SK-N-SH treated with all-trans-retinoic acid at 6 μM for 48 hours (cell line): Measurements from ENCODE around the gene PGAP2.

Source experiments
- ATAC-seq: fragments of 200-7000 bp; cut with Tn5 transposase; 3 replicates; pipeline ENCODE4 v1.9.1; 2020; ENCODE audit warnings: mild to moderate bottlenecking, moderate library complexity
- ARNTL ChIP-seq: fragments of 450-650 bp; formaldehyde crosslinking; IDR thresholded peaks from 2 replicates; pipeline ENCODE4 v1.5.0; 2020; ENCODE audit warnings: low read depth, mild to moderate bottlenecking, moderate library complexity, borderline replicate concordance
- BACH2 ChIP-seq: fragments of 250-450 bp; sonication (Bioruptor Pico); IDR thresholded peaks from 2 replicates; pipeline ENCODE4 v1.9.0; 2021; ENCODE audit warnings: mild to moderate bottlenecking, borderline replicate concordance
- CREB5 ChIP-seq: fragments of 250-450 bp; sonication (Bioruptor Pico); IDR thresholded peaks from 2 replicates; pipeline ENCODE4 v1.5.1; 2020; ENCODE audit warnings: low read depth, mild to moderate bottlenecking, moderate library complexity
- CSDC2 ChIP-seq: fragments of 250-450 bp; sonication (Bioruptor Pico); IDR thresholded peaks from 2 replicates; pipeline ENCODE4 v1.5.0; 2020; ENCODE audit warnings: mild to moderate bottlenecking, moderate library complexity
- CSRNP3 ChIP-seq: fragments of 250-450 bp; sonication (Bioruptor Pico); IDR thresholded peaks from 2 replicates; pipeline ENCODE4 v1.5.1; 2021; ENCODE audit warnings: mild to moderate bottlenecking, moderate library complexity
- ESRRG ChIP-seq: fragments of 250-450 bp; sonication (Bioruptor Pico); IDR thresholded peaks from 2 replicates; pipeline ENCODE4 v1.6.1; 2021; ENCODE audit warnings: mild to moderate bottlenecking
- GLIS3 ChIP-seq: fragments of 250-450 bp; sonication (Bioruptor Pico); IDR thresholded peaks from 2 replicates; pipeline ENCODE4 v1.5.0; 2020; ENCODE audit warnings: mild to moderate bottlenecking, moderate library complexity
- ISL1 ChIP-seq: fragments of 250-450 bp; sonication (Bioruptor Pico); IDR thresholded peaks from 2 replicates; pipeline ENCODE4 v2.1.2; 2022; ENCODE audit warnings: mild to moderate bottlenecking, moderate library complexity
- OSR1 ChIP-seq: fragments of 250-450 bp; sonication (Bioruptor Pico); IDR thresholded peaks from 2 replicates; pipeline ENCODE4 v1.8.0; 2022; ENCODE audit warnings: moderate library complexity, mild to moderate bottlenecking, inconsistent platforms
- PATZ1 ChIP-seq: fragments of 250-450 bp; sonication (Bioruptor Pico); IDR thresholded peaks from 2 replicates; pipeline ENCODE4 v1.8.0; 2020; ENCODE audit warnings: mild to moderate bottlenecking, moderate library complexity, borderline replicate concordance
- POU6F1 ChIP-seq: fragments of 250-450 bp; sonication (Bioruptor Pico); IDR thresholded peaks from 2 replicates; pipeline ENCODE4 v1.8.0; 2021; ENCODE audit warnings: low read depth, mild to moderate bottlenecking, moderate library complexity, borderline replicate concordance
- SNAI2 ChIP-seq: fragments of 250-450 bp; sonication (Bioruptor Pico); IDR thresholded peaks from 2 replicates; pipeline ENCODE4 v1.5.0; 2020; ENCODE audit warnings: mild to moderate bottlenecking, moderate library complexity
- TCF4 ChIP-seq: fragments of 250-450 bp; sonication (Bioruptor Pico); IDR thresholded peaks from 2 replicates; pipeline ENCODE4 v1.8.0; 2021; ENCODE audit warnings: mild to moderate bottlenecking, moderate library complexity, borderline replicate concordance
- TOX ChIP-seq: fragments of 250-450 bp; sonication (Bioruptor Pico); IDR thresholded peaks from 2 replicates; pipeline ENCODE4 v1.8.0; 2021; ENCODE audit warnings: mild to moderate bottlenecking, moderate library complexity, borderline replicate concordance
- TSHZ2 ChIP-seq: fragments of 250-450 bp; sonication (Bioruptor Pico); IDR thresholded peaks from 2 replicates; pipeline ENCODE4 v1.5.0; 2020; ENCODE audit warnings: mild to moderate bottlenecking, moderate library complexity
- ZC3H10 ChIP-seq: fragments of 250-450 bp; sonication (Bioruptor Pico); IDR thresholded peaks from 2 replicates; pipeline ENCODE4 v1.5.1; 2021; ENCODE audit warnings: mild to moderate bottlenecking, moderate library complexity
- ZFP3 ChIP-seq: fragments of 250-450 bp; sonication (Bioruptor Pico); IDR thresholded peaks from 2 replicates; pipeline ENCODE4 v1.5.0; 2020; ENCODE audit warnings: mild to moderate bottlenecking, moderate library complexity
- ZNF565 ChIP-seq: fragments of 450-650 bp; formaldehyde crosslinking; conservative IDR thresholded peaks from 2 replicates; pipeline ENCODE4 v1.5.0; 2020; ENCODE audit warnings: low read depth, mild to moderate bottlenecking, moderate library complexity
- ZNF70 ChIP-seq: fragments of 450-650 bp; formaldehyde crosslinking; IDR thresholded peaks from 2 replicates; pipeline ENCODE4 v1.5.0; 2020; ENCODE audit warnings: mild to moderate bottlenecking, moderate library complexity
- ZNF8 ChIP-seq: fragments of 450-650 bp; formaldehyde crosslinking; IDR thresholded peaks from 2 replicates; pipeline ENCODE4 v1.5.0; 2020; ENCODE audit warnings: mild to moderate bottlenecking, moderate library complexity

Gene PGAP2

GRCh38 chr11:3834349-3834663 lies 25.9 kb downstream of the PGAP2 start (continued):
- TF ChIP-seq PATZ1 (no peak), GLIS3 (CRISPR knock-in tag) (no peak), ZNF565 (CRISPR knock-in tag) (no peak), CSDC2 (CRISPR knock-in tag) (no peak)

GRCh38 chr11:3834664-3835461 lies 26.5 kb downstream of the PGAP2 start:
- no peak for ATAC-seq
- no peak for TF ChIP-seq ZFP3
- TF ChIP-seq, all 23 proteins: peak for 0

GRCh38 chr11:3835751-3836150 lies 27.4 kb downstream of the PGAP2 start:
- TF ChIP-seq PATZ1 (no peak), TOX (CRISPR knock-in tag) (no peak), ZC3H10 (CRISPR knock-in tag) (no peak), CREB5 (CRISPR knock-in tag) (no peak), ZNF565 (CRISPR knock-in tag) (no peak), GLIS3 (CRISPR knock-in tag) (no peak), CSDC2 (CRISPR knock-in tag) (no peak), CSRNP3 (CRISPR knock-in tag) (no peak), ZNF70 (CRISPR knock-in tag) (no peak), POU6F1 (CRISPR knock-in tag) (no peak), SNAI2 (CRISPR knock-in tag) (no peak), OSR1 (CRISPR knock-in tag) (no peak)
- no peak for ATAC-seq

GRCh38 chr11:3836903-3837302 lies 28.5 kb downstream of the PGAP2 start:
- TF ChIP-seq ARNTL: no peak
- TF ChIP-seq ZNF70 (CRISPR knock-in tag): no peak
- no peak for TF ChIP-seq ESRRG (CRISPR knock-in tag)
- no peak for TF ChIP-seq TSHZ2 (CRISPR knock-in tag)
- no peak for TF ChIP-seq ZFP3
- no peak for TF ChIP-seq BACH2
- TF ChIP-seq TCF4: no peak
- no peak for TF ChIP-seq OSR1 (CRISPR knock-in tag)
- TF ChIP-seq CSRNP3 (CRISPR knock-in tag): no peak
- TF ChIP-seq ZNF565 (CRISPR knock-in tag): no peak
- no peak for TF ChIP-seq ZNF8 (CRISPR knock-in tag)
- TF ChIP-seq ISL1 (CRISPR knock-in tag): no peak
- no peak for TF ChIP-seq CREB5 (CRISPR knock-in tag)
- ATAC-seq: no peak
